ELR (cell line): ENCODE results near the gene EPHB1.
A peak's percentile ranks its signal among the peaks of the same experiment; 100 is the strongest.
"Not testable (repeated sequence)": the region's sequence is repeated elsewhere in the genome, so short reads cannot be mapped to it uniquely, and the experiment has no call there.

Experiments
- DNase-seq: peaks from one replicate; pipeline ENCODE4 v3.0.0-alpha.2; 2015; ENCODE audit warnings: low read depth

EPHB1 gene

GRCh38 chr3:134777341-134777740 is 17.7 kb upstream of the EPHB1 start:
- DNase-seq: no peak

DNA sequence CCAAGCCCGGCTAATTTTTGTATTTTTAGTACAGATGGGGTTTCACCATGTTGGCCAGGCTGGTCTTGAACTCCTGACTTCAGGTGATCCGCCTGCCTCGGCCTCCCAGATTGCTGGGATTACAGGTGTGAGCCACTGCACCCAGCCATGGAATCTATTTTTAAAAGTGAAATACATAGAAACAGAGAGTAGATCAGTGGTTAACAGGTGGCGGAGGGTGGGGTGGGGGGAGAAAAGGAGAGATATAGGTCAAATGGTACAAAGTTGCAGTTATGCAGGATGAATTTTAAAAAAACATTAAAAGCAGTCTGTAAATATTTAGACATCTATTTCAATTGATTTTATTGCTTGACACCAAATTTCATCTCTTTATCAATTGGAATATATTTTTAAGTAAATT is 6.8 kb upstream of the EPHB1 start:
- not testable (repeated sequence) for DNase-seq

- no peak for DNase-seq
Observed at GRCh38 chr3:134790065-134790464, 5.0 kb upstream of the EPHB1 start.

GRCh38 chr3:134791992-134792391 is 3.1 kb upstream of the EPHB1 start:
- no peak for DNase-seq

GRCh38 chr3:134792700-134793099 is 2.4 kb upstream of the EPHB1 start:
- DNase-seq: no peak

GRCh38 chr3:134793562-134793961 is 1.5 kb upstream of the EPHB1 start:
- no peak for DNase-seq

DNA sequence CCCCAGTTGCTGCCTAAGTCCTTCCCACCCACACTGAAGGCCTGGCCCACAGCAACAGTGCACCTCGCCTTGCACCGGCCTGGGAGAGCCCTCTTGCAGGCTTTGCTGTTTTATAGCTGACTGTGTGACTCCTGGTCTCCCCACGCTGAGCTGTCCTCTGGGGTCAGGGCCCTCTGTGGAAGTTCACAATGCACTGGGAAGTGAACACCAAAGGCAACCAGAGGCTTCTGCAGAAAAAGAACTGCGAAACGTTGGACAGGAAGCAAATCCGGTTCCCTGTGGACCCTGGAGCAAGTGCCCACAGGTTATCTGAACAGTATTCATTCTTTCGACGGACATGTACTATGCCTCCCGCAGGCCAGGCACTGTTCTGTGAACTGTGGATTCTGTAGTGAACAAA is 737 bp upstream of the EPHB1 start:
- DNase-seq: no peak

GRCh38 chr3:134795746-134796280 is 753 bp downstream of the EPHB1 start:
- DNase-seq: peak; percentile 14

- DNase-seq: peak; percentile 15
Observed at GRCh38 chr3:134796281-134797056, 1.4 kb downstream of the EPHB1 start.

GRCh38 chr3:134797057-134797740 is 2.1 kb downstream of the EPHB1 start:
- DNase-seq: no peak

- DNase-seq: no peak
Observed at GRCh38 chr3:134797741-134798451, 2.8 kb downstream of the EPHB1 start.

GRCh38 chr3:134798681-134799311 is 3.7 kb downstream of the EPHB1 start:
- DNase-seq: no peak

- no peak for DNase-seq
Observed at GRCh38 chr3:134799393-134799792, 4.3 kb downstream of the EPHB1 start.

DNA sequence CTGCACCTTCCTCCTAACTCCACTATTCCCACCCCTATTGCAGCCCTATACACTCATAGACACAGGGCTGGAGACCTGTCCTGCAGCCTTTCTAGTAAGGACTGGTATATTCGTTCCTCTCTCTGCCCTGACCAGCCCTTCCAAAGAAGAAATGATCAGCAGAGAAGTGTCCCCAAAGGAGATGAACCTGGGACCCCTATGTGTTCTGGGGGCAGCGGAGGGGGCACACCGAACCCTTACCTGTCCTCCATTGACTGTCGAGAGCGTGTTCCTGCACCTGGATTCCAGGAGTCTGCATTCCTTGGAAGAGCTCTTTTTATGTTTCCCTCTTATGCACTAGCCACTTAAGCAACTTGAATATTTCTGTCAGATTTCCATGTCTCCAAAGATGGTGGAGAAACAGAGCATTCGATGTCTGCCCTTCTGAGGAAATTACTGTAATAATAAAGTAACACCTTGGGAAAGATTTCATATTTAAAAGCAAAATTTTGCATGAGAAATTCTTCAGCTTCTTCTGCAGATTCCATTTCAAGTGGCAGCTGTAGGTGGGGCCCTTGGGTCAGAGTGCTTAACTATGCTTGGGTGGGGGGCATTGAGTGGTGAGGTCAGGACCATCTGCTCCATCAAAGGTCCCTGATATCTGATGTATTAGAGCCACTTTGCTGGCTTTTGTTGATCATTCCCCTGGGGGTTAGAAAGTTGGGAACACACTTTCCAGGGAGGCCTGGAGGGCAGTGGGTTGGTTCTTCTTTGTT is 6.3 kb downstream of the EPHB1 start:
- no peak for DNase-seq

GRCh38 chr3:134802428-134803050 is 7.5 kb downstream of the EPHB1 start:
- no peak for DNase-seq

DNA sequence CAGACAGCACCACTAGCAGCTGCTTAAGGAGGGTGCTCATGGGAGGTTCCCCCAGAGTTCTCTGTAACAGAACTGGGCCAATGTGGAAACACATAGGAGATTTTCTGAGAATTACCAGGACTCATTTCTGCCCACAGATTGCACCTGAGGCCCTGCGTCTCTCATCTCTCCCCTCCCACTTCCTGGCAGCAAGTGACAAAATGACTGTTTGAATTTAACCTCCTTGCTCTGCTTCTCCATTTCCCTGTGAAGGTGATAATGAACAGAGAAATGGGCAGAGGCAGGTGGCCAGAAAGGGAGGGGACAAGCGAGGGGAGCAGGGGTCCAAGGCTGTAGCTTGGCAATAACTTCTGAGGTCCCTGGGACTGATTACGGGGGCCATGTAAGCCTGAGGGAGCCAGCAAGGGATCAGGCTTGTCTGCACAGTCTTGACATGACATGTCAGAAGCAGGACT is 8.0 kb downstream of the EPHB1 start:
- DNase-seq: no peak

GRCh38 chr3:134803652-134804051 is 8.6 kb downstream of the EPHB1 start:
- DNase-seq: no peak

DNA sequence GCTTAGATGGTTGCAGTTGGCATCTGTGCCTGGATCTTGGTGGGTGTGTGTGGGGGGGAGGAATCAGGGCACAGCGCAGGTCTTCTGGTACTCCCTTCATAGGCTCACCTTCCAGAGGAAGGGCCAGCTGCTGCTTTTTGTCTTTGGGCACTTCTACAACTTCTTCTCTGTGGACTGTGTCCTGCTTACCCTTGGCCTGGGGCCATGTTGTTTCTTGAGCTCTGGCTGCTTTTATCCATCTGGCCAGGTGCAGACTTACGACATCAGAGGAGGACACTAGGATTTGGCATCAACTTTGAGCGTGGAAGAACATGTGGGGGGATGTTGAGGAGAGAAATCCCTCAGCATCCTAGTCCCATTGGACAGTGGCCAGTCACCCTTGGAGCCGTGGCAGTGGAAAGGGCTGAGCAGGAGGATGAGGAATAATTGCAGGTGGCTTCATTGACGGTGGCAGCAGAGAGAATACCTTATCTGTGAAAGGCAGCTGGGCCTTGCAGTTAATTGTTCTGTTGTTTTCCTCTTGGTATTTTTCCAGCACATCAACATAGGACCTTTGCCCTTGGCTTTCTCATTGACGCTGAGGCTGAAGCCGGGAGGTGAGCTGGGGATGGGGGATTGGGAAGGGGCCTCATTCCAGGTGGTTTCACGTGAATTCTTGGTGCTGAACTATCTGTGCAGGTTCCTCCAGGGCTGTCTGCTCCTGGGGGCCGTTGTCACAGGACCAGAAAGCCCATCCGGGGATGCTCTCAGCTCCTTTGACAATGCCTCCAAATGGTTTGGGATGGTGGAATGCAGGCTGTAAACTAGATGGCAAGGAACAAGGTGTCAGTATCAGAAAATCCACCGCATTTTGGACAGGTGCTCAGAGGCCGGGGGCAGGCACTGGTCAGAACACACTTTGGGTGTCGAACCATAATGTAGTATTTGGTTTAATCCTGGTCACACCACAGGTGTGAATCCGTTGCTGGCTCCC is 9.7 kb downstream of the EPHB1 start:
- no peak for DNase-seq

GRCh38 chr3:134807189-134807588 is 12.1 kb downstream of the EPHB1 start:
- no peak for DNase-seq

- DNase-seq: no peak
Observed at GRCh38 chr3:134808835-134809234, 13.8 kb downstream of the EPHB1 start.
